H9 (cell line): Measurements from ENCODE around the gene FUT8. TPM values are rescaled to one million over a fixed set of nuclear protein-coding genes. Genes with fewer than 3 reads are reported as not detected.

Experiments used
- DNase-seq: peaks from one replicate; pipeline ENCODE4 v3.0.0-alpha.2; 2017
- H2AFZ ChIP-seq: one replicate; pipeline ENCODE4 v1.6.1; 2013; ENCODE audit warnings: mild to moderate bottlenecking, low read length, control low read depth, moderate library complexity
- H2AK5ac ChIP-seq: 2 replicates; pipeline ENCODE4 v1.6.1; 2013; ENCODE audit warnings: low read length, control low read depth, mixed read lengths; ENCODE audit not compliant: insufficient read length
- H2BK120ac ChIP-seq: one replicate; pipeline ENCODE4 v1.6.1; 2013; ENCODE audit warnings: low read depth, mild to moderate bottlenecking, low read length, control low read depth, inconsistent platforms; ENCODE audit not compliant: poor library complexity, severe bottlenecking
- H2BK12ac ChIP-seq: 2 replicates; pipeline ENCODE4 v1.6.1; 2013; ENCODE audit warnings: low read length, control low read depth, mixed read lengths, low read depth; ENCODE audit not compliant: insufficient read length
- H2BK15ac ChIP-seq: 2 replicates; pipeline ENCODE4 v1.6.1; 2013; ENCODE audit warnings: low read depth, low read length, control low read depth
- H2BK20ac ChIP-seq: one replicate; pipeline ENCODE4 v1.6.1; 2013; ENCODE audit warnings: low read depth, mild to moderate bottlenecking, low read length, control low read depth, inconsistent platforms; ENCODE audit not compliant: poor library complexity, severe bottlenecking
- H2BK5ac ChIP-seq: 2 replicates; pipeline ENCODE4 v1.6.1; 2013; ENCODE audit warnings: low read length, control low read depth, mixed read lengths; ENCODE audit not compliant: insufficient read length
- H3K14ac ChIP-seq: 2 replicates; pipeline ENCODE4 v1.6.1; 2013; ENCODE audit warnings: low read length, control low read depth; ENCODE audit not compliant: insufficient read depth
- H3K18ac ChIP-seq: 2 replicates; pipeline ENCODE4 v1.6.1; 2013; ENCODE audit warnings: low read depth, mild to moderate bottlenecking, mixed read lengths, low read length, control low read depth; ENCODE audit not compliant: insufficient read length
- H3K23ac ChIP-seq: 2 replicates; pipeline ENCODE4 v1.6.1; 2013; ENCODE audit warnings: low read length, control low read depth, mixed read lengths, low read depth; ENCODE audit not compliant: insufficient read length
- H3K23me2 ChIP-seq: 2 replicates; pipeline ENCODE4 v1.6.1; 2013; ENCODE audit warnings: low read depth, mild to moderate bottlenecking, mixed read lengths, low read length, control low read depth; ENCODE audit not compliant: insufficient read length, poor library complexity, severe bottlenecking
- H3K27ac ChIP-seq: 2 replicates; pipeline ENCODE4 v1.5.1; 2013; ENCODE audit warnings: low read length, control low read depth, mixed read lengths, low read depth; ENCODE audit not compliant: insufficient read length
- H3K27me3 ChIP-seq: 2 replicates; pipeline ENCODE4 v1.6.1; 2013; ENCODE audit warnings: low read length, control low read depth, inconsistent platforms; ENCODE audit not compliant: insufficient read depth
- H3K4ac ChIP-seq: 2 replicates; pipeline ENCODE4 v1.6.1; 2013; ENCODE audit warnings: low read depth, mild to moderate bottlenecking, control low read depth, inconsistent platforms, low read length, moderate library complexity
- H3K4me1 ChIP-seq: 2 replicates; pipeline ENCODE4 v1.6.1; 2013; ENCODE audit warnings: low read length, control low read depth, inconsistent platforms; ENCODE audit not compliant: insufficient read depth
- H3K4me2 ChIP-seq: 2 replicates; pipeline ENCODE4 v1.6.1; 2013; ENCODE audit warnings: low read length, control low read depth, mixed read lengths; ENCODE audit not compliant: insufficient read length, insufficient read depth
- H3K56ac ChIP-seq: 2 replicates; pipeline ENCODE4 v1.6.1; 2013; ENCODE audit warnings: low read depth, mild to moderate bottlenecking, mixed read lengths, low read length, control low read depth; ENCODE audit not compliant: insufficient read length
- H3K79me1 ChIP-seq: 2 replicates; pipeline ENCODE4 v1.6.1; 2013; ENCODE audit warnings: low read depth, mild to moderate bottlenecking, moderate library complexity, low read length, control low read depth, inconsistent platforms; ENCODE audit not compliant: insufficient read depth, poor library complexity, severe bottlenecking
- H3K79me2 ChIP-seq: 2 replicates; pipeline ENCODE4 v1.6.1; 2013; ENCODE audit warnings: low read length, control low read depth, inconsistent platforms; ENCODE audit not compliant: insufficient read depth
- H3K9ac ChIP-seq: 2 replicates; pipeline ENCODE4 v1.6.1; 2013; ENCODE audit warnings: low read length, control low read depth, mixed read lengths; ENCODE audit not compliant: insufficient read length; ENCODE audit errors: extremely low read depth
- H3K9me3 ChIP-seq: one replicate; pipeline ENCODE4 v1.6.1; 2013; ENCODE audit warnings: low read depth, low read length, inconsistent platforms; ENCODE audit not compliant: control insufficient read depth
- H3T11ph ChIP-seq: one replicate; pipeline ENCODE4 v1.6.1; 2013; ENCODE audit warnings: mild to moderate bottlenecking, low read length, control low read depth, inconsistent platforms
- H4K20me1 ChIP-seq: one replicate; pipeline ENCODE4 v1.6.1; 2013; ENCODE audit not compliant: control insufficient read depth, insufficient read length, insufficient read depth
- H4K5ac ChIP-seq: 2 replicates; pipeline ENCODE4 v1.6.1; 2013; ENCODE audit warnings: low read depth, mild to moderate bottlenecking, mixed read lengths, low read length, control low read depth; ENCODE audit not compliant: insufficient read length
- H4K8ac ChIP-seq: replicated peaks from 2 replicates; pipeline ENCODE4 v1.6.1; 2013; ENCODE audit warnings: low read length, control low read depth, mixed read lengths, low read depth; ENCODE audit not compliant: insufficient read length
- H4K91ac ChIP-seq: 2 replicates; pipeline ENCODE4 v1.6.1; 2013; ENCODE audit warnings: low read depth, mild to moderate bottlenecking, moderate library complexity, mixed read lengths, low read length, control low read depth; ENCODE audit not compliant: insufficient read length
- H3K27ac Mint-ChIP-seq, 3 experiments: 2 replicates in 2 of 3; 3 replicates in 1 of 3; pipeline ENCODE4 v1.8.0; 2020 to 2021; ENCODE audit warnings: mixed read lengths in 3 of 3, mild to moderate bottlenecking in 1 of 3, moderate library complexity in 1 of 3
- H3K27me3 Mint-ChIP-seq: 2 replicates; pipeline ENCODE4 v1.8.0; 2021; ENCODE audit warnings: low read depth, mild to moderate bottlenecking, moderate library complexity, mixed read lengths
- H3K36me3 Mint-ChIP-seq, 3 experiments: 2 replicates in 2 of 3; 3 replicates in 1 of 3; pipeline ENCODE4 v1.8.0; 2020 to 2021; ENCODE audit warnings: low read depth in 3 of 3, mixed read lengths in 3 of 3; ENCODE audit not compliant: insufficient read depth in 1 of 3
- H3K4me1 Mint-ChIP-seq, 2 experiments: 2 replicates each; pipeline ENCODE4 v1.8.0; 2020; ENCODE audit warnings: mixed read lengths in 2 of 2
- H3K4me3 Mint-ChIP-seq, 2 experiments: 2 replicates in 1 of 2; 3 replicates in 1 of 2; pipeline ENCODE4 v1.8.0; 2020 to 2021; ENCODE audit warnings: mild to moderate bottlenecking in 2 of 2, mixed read lengths in 2 of 2, moderate library complexity in 1 of 2
- H3K9me3 Mint-ChIP-seq, 2 experiments: 2 replicates in 1 of 2; 3 replicates in 1 of 2; pipeline ENCODE4 v1.8.0; 2020; ENCODE audit warnings: mild to moderate bottlenecking in 2 of 2, mixed read lengths in 2 of 2, moderate library complexity in 1 of 2
- CTCF ChIP-seq: fragments of 200-600 bp; sonication (generic); conservative IDR thresholded peaks from 3 replicates; pipeline ENCODE4 v1.8.0; 2021; ENCODE audit warnings: antibody characterized with exemption, mild to moderate bottlenecking
- total RNA-seq: library from RNA; stranded (reverse); gene quantifications from 2 replicates; pipeline ENCODE4 v1.2.1, GENCODE V29; 2021

Gene FUT8
- total RNA-seq, 1 experiment from 2014 or later: 44.3 TPM

- no peak overlapping the region for H4K91ac ChIP-seq
- DNase-seq: no peak
- H2BK20ac ChIP-seq: no peak overlapping the region
- Mint-ChIP-seq H3K9me3 (peaks cover 0 to 5% of the 10 kb centered on the region in 2 experiments; a peak in 1 of 5 replicates), H3K27ac (no peak overlapping the region; a peak in 1 of 7 replicates), H3K4me1 (peaks cover 8% of the 10 kb centered on the region in 2 experiments), H3K36me3 (peaks cover 0 to 4% (median 0%) of the 10 kb centered on the region in 3 experiments; a peak in 3 of 7 replicates), H3K27me3 (peaks cover 12% of the 10 kb centered on the region), H3K4me3 (no peak overlapping the region)
- no peak overlapping the region for H2BK12ac ChIP-seq
- no peak overlapping the region for H2AK5ac ChIP-seq
- no peaks in the 10 kb centered on the region for H3K27me3 ChIP-seq
- H3K23ac ChIP-seq: no peak overlapping the region
- H3K56ac ChIP-seq: no peak overlapping the region
- no peak overlapping the region for H2BK120ac ChIP-seq
- H3K14ac ChIP-seq: no peak overlapping the region
- no peak for TF ChIP-seq CTCF
- H3K4me1 ChIP-seq: no peaks in the 10 kb centered on the region
- no peaks in the 10 kb centered on the region for H3K79me1 ChIP-seq
- no peak overlapping the region for H4K5ac ChIP-seq
- no peak overlapping the region for H3K18ac ChIP-seq
- H3K79me2 ChIP-seq: no peaks in the 10 kb centered on the region
- H3K4me2 ChIP-seq: no peak overlapping the region
- H3K23me2 ChIP-seq: no peaks in the 10 kb centered on the region
- H2BK15ac ChIP-seq: no peak overlapping the region
- H4K8ac ChIP-seq: no peak overlapping the region
- no peak overlapping the region for H3K9ac ChIP-seq
- H3T11ph ChIP-seq: no peak overlapping the region
- no peaks in the 10 kb centered on the region for H3K9me3 ChIP-seq
- H2AFZ ChIP-seq: no peak overlapping the region
- no peak overlapping the region for H2BK5ac ChIP-seq
- H4K20me1 ChIP-seq: no peaks in the 10 kb centered on the region
- no peak overlapping the region for H3K4ac ChIP-seq
- no peak overlapping the region for H3K27ac ChIP-seq
Measured at GRCh38 chr14:65517635-65518542, 105.4 kb downstream of the FUT8 start.
